GM18508 (cell line): ENCODE results near the gene STARD5.
"Not testable (repeated sequence)": the region's sequence is repeated elsewhere in the genome, so short reads cannot be mapped to it uniquely, and the experiment has no call there.

ENCODE experiments used
- ATAC-seq: cut with Tn5 transposase; IDR thresholded peaks from one replicate; pipeline ENCODE4 v1.9.1; 2021; ENCODE audit warnings: moderate number of reproducible peaks; ENCODE audit not compliant: insufficient read depth, unreplicated experiment

STARD5 gene

DNA sequence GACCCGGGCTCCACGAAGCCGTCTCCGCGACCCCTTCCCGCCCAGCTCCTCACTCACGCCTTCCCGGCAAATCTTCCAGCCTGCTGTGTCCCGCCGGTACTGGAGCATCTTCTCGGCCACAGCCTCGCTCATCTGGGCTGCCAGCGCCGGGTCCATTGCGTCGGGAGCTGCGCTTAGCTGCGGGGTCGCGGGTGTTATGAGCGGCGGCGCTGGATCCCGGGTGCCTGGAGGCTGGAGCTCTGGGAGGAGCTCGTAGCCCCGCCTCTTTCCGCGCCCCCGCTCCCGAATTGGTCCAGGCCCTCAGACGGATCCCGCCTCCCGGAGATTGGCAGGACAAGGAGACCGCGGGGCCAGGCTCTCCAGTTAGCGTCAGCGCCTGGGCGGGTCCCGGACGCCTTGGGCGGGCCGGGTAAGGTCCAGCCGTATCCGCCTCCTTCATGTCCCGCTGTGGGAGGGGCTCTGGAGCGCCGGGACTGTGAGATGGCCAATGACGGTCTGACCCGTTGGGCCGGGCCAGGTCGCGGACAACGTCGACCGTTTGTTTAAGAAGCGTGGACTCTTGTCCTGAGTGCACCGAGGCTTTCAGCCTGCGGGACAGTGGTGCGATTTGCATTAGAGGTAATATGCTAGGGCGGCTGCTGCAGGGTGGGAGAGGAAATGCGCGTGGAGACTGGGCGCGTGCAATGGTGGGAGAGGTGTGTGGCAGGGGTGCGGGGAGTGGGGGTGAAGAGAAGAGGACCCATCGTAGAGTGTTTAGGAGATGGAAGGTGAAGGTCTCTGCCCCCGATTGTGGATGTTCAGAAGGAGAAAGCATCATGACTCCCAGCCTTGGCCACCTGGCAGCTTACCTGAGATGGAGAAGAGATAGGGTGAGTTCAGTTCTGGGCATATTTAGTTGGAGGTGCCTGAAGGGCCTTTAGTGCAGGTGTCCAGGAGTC is at the start of gene STARD5:
TSS of gene STARD5 (minus strand) at position 198 of the 938 bp plus-strand sequence. CDS start at position 156, 42 bp downstream.
- peak; percentile 94 for ATAC-seq

GRCh38 chr15:81373176-81373575 is 49.2 kb upstream of the STARD5 start:
- ATAC-seq, result no peak

DNA sequence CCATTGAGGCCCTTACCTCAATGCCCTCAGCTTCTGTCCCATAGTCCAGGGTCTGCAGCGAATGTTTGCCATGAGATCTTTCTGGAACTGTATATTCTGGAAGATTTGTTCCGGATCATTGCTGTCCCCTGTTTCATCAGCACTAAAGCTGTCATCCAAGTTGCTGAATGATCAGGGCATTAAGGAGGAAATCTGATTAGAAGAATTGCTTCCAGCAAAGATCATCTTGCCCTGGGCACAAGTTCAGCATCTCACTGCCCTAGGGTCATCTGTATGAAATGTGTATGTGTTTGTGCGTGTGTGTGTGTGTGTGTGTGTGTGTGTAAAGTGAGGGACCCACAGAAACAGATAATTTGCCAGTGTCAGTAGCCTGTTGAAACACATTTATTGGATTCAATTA is 48.6 kb upstream of the STARD5 start:
- no peak for ATAC-seq

- no peak for ATAC-seq
These were observed 40.0 kb upstream of the STARD5 start for GRCh38 chr15:81363718-81364500.

- no peak for ATAC-seq
These were observed 39.3 kb upstream of the STARD5 start for GRCh38 chr15:81363276-81363675.

- ATAC-seq, result no peak
These were observed 38.8 kb upstream of the STARD5 start for GRCh38 chr15:81362790-81363189.

DNA sequence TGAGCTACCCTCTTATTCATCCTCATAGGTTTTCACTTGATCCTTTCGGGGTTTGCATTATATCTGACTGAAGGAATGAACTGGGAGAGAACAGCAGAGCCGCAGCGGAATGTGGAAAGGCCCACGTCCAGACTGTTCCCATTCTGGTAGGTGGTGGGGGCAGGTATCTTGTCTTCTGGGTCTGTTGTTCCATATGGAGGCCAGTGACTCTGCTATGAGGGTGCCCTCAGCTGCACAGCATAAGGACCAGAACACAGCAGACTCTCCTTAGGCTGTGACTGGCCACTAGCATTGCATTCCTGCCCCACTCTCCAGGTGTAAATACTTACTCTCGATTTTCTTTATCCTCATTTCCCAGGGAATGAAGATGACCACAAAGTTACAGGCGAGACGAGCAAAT is 38.0 kb upstream of the STARD5 start:
- no peak for ATAC-seq

DNA sequence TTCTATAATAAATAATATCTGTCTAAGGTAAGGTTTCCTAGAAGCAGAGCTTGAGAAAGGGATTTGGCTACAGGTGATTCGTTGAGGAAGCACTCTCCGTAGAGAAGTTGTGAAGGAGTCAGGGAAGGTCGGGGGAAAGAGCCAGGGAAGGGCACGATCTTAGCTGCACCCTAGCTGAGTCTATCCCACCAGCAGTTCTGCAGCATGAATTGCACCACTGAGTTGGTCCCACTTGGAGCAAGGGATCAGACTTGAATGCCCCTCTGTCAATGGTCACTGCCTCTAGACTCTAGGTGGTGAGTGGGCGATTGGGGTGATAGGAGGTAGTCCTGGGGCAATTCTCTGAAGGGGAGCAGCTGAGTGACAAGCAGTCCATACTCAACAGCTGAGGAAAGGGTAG is 36.5 kb upstream of the STARD5 start:
- ATAC-seq, result no peak

DNA sequence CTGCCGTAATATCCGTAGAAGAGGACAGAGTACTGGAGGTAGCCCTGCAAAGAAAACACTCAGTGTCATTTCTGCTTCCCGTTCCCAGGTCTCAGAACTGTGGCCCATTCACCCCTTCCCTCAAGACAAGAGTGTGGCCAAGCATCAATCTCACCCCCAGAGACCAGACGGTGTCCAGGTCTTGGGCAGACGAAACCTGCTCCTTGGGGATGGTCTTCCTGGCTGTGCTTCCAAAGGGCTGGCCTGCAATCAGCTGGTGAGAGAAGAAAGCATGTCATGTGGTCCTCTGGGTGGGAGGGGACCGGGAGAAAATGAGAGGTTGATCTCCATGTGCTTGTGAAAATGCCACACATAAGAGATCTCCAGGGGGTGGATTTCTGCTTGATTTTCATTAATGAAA is 34.3 kb upstream of the STARD5 start:
- ATAC-seq, result no peak

DNA sequence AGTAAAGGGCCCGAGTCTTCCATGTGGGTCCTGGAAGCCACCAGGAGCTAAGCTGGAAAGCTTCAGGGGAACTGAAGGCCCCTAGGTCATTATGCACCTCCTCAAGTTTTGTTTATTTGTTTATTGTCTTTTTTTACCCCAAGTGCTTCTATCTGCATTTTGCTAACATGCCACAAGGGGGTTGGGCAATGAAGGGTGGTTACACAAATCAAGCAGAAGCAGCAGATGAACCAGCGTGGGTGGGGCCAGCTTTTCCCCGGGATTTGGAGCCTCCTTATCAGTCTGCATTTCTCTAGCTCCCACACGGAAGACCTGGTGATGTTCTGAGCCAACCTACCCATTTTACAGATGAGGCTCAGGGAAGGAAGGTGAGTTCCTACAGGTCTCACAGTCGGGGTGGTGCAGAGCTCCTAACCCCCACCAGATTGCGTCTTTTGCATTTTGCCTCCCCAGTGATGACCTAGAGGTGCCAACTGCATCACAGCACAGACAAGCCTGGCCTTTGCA is 33.3 kb upstream of the STARD5 start:
- ATAC-seq, result no peak

- no peak for ATAC-seq
These were observed 32.3 kb upstream of the STARD5 start for GRCh38 chr15:81356252-81356651.

GRCh38 chr15:81351651-81352050 is 27.7 kb upstream of the STARD5 start:
- ATAC-seq, result no peak

- no peak for ATAC-seq
These were observed 25.3 kb upstream of the STARD5 start for GRCh38 chr15:81349271-81349670.

DNA sequence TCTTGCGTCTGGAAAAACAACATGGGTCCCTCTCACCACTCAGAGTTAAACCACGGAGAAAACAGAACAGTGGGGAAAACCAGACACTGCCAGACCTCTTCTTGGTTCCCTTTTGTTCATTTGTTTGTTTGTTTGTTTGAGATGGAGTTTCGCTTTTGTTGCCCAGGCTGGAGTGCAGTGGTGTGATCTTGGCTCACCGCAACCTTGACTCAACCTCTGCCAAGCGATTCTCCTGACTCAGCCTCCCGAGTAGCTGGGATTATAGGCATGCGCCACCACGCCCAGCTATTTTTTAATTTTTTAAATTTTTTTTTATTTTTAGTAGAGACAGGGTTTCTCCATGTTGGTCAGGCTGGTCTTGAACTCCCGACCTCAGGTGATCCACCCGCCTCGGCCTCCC is 24.8 kb upstream of the STARD5 start:
- not testable (repeated sequence) for ATAC-seq

DNA sequence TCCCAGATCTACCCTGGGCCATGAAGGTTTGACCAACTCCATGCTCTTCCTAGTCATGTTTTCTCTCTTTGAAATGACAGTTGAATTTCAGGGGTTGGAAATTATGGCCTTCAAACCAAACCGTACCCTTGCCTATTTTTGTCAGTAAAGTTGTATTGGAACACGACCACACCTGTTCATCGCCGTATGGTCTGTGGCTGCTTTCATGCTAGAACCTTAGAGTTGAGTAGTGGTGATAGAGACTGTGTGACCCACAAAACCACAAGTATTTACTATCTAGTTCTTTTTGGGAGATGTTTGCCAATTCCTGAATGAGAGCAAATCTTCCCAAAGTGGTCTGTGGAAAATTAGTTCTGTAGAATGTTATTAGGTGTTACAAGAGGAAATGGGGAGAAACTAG is 24.0 kb upstream of the STARD5 start:
- no peak for ATAC-seq

DNA sequence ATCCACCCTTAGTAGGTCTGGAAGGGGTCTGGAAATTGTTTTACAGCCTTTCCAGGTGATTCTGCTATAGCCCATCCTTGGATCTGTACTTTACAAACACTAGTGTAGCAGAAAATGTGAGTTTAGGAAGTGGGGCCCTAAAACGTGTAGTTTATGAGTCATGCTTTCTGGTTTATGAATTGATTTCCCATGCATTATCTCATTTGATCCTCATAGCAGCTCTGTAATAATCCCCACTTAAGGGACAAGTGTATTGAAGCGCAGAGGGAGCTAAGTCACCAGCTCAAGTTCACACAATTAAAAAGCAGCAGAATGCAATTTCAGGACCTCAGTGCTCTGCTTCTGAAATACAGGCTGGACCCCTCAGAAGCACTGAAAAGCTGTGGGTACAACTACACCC is 22.7 kb upstream of the STARD5 start:
- ATAC-seq, result no peak

DNA sequence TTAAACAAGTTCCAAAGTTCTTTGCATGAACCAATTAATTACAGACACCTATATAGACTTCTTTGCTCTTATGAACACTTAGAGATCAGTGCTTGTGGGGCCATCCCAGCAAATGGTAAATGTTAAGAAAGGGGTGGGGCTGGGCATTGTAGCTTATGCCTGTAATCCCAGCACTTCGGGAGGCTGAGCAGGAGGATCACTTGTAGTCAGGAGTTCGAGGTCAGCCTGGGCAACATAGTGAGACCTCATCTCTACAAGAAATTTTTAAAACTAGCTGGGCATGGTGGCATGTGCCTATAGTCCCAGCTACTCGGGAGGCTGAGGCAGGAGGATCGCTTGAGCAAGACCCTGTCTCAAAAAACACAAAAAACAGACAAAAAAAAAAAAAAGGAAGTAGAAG is 19.4 kb upstream of the STARD5 start:
- no peak for ATAC-seq

- ATAC-seq, result no peak
These were observed 17.4 kb upstream of the STARD5 start for GRCh38 chr15:81341351-81341750.

DNA sequence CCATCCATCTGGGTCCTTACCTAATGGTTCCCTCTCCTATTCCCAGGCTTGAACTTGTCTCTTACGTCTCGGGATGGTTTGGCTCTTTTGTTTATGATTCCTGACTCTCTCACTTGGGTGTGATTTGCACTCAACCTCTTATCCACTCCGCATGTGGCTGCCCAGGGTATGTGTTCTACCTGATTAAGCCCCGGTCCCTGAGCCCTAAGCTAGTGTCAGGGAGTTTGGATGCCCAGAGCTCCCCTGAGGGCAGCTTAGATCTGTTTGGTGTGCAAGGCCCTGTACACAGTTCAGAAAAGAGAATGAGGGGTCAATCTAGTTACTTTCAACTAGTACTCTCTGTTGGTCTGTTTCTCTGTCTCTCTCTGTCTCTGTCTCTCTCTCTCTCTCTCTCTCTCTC is 15.9 kb upstream of the STARD5 start:
- ATAC-seq, result no peak

DNA sequence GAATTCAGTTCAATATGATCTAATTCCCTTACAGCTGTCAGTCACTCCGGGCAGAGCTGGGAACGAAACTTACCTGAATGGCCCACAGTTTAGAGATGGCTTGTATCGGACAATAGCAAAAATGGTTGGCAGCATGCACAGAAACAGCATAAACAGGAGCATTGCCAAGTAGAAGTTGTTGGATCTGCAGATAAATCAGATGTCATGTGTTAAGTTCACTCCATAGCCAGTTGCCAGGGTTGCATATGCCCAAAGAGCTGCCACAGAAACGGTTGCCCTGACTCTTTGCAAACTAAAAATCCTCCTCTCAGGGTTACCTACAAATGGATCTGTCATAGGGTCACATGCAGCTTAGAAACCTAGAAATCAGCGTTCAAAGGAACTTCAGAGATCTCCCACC is 15.4 kb upstream of the STARD5 start:
- no peak for ATAC-seq
